HUDEP-2 (cell line): ENCODE data around the gene SHROOM1.

ENCODE experiments used
- DNase-seq, 76 experiments: peaks; one replicate each; lab custom pipeline; 2025; ENCODE audit not compliant: unreplicated experiment in 76 of 76; lab: John Stamatoyannopoulos, UW

SHROOM1 gene

GRCh38 chr5:132826424-132827082 lies 3.9 kb downstream of the SHROOM1 start:
- DNase-seq = no peak

GRCh38 chr5:132825834-132826391 lies 4.5 kb downstream of the SHROOM1 start:
- DNase-seq = no peak

DNA sequence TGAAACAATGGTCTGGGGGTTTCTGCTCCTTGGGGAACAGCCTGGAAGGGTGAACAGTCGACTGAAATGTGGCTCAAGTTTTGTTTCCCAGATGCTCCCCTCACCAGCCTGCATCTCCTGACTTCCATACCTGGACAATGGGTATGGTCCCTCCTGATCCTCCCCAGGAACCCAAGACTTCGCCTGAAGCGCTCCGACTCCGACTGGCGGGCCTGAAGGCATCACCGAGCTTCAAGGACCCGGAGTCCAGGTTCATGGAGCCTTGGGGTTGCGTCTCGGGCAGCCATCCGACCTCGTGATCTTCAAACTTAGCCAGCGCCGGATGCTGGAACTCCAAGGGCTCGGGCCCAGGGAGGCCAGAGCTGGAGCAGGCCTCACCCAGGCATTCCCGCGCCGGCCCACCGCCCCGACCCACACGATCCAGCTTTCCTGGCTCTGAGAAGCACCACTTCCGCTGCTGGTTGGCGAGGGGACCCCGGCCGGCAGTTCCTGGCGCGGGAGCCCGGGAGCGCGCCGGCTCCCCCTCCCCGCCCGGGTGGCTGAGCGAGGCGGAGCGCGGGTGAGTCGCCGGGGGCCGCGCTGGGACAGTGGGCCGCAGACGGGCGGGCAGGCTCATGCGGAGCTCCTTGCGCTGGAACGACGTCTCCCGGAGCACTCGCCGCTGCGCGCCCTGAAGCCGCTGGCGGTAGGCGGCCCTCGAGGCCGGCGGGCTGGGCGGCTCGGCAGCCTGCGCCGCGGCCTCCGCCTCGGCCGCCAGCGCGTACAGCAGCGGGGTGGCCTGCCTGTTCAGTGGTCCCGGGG lies 5.2 kb downstream of the SHROOM1 start:
- DNase-seq = no peak

GRCh38 chr5:132824426-132824825 lies 6.0 kb downstream of the SHROOM1 start:
- no peak for DNase-seq

GRCh38 chr5:132823481-132824050 lies 6.9 kb downstream of the SHROOM1 start:
- DNase-seq = peak in 1 of 76 experiments; percentile 19

- DNase-seq = peak in 9 of 76 experiments; percentile 6 to 39 (median 28)
These were observed 7.6 kb downstream of the SHROOM1 start for GRCh38 chr5:132822650-132823480.

- DNase-seq = no peak
These were observed 8.7 kb downstream of the SHROOM1 start for GRCh38 chr5:132821791-132822190.

DNA sequence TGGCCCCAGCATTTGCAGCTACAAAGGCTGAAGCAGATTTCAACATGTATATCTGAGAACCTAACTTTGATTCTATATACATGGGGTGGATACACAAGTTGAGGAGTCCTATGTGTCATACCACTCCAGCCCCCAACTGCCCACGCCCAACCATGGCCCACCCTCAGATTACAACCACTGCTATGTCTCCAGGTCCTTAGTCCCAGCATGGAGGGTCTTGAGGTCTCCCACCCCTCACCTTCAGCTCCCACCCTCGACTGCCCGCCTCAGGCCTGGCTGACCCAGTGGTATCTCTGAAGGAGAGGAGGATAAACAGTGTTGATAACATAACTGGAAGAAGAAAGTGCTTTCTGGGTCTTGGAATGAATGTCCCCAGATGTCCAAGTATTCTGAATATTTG lies 9.1 kb downstream of the SHROOM1 start:
- DNase-seq = no peak

DNA sequence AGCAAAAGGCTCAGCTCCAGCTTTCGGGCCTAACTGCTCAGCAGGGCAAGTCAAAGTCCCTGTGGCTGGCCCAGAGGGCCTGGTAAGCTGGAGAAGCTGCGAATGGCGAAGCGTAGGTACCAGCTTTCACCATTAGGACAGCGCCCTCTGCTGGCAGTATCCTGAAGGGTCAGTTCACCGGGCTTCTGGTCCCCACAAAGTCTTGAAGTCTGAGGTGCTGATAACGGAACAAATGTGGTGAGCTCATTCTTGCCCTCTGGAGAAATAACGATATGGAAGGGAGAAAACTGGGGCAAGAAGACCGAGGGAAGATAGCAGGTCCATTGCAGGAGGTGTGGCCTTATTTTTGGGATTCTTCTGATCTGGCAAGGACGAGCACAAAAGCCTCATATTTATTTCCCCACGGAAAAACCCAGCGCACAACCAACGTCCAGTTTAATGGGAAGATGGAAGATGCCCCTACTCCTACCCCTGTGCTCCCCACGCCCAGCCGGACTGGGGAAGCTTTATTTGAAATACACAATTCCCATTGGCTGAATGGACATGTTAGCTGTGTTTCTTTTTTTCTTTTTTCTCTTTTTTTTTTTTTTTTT lies 10.2 kb downstream of the SHROOM1 start:
- peak in 74 of 76 experiments; percentile 28 to 93 (median 84) for DNase-seq

- DNase-seq = no peak
These were observed 11.0 kb downstream of the SHROOM1 start for GRCh38 chr5:132819468-132819867.

DNA sequence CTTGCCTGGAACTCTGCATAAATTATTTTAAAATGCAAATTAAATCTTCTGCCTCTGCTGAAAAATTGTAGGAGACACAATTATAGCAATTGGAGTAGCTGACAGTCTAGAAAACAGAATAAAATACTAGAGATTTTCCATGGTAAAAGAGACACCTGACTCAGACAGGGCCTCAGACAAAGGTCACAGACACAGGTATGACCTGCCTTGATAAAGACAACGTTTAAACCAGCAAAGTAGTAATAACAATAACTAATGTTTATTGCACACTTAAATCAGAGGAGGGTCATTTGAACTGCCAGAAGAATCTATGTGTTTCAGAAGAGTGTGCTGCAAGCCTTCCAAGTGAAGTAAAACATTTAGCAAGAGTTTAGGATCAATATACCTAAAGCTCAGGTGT lies 13.4 kb downstream of the SHROOM1 start:
- DNase-seq = no peak

GRCh38 chr5:132816554-132816953 lies 13.9 kb downstream of the SHROOM1 start:
- no peak for DNase-seq

DNA sequence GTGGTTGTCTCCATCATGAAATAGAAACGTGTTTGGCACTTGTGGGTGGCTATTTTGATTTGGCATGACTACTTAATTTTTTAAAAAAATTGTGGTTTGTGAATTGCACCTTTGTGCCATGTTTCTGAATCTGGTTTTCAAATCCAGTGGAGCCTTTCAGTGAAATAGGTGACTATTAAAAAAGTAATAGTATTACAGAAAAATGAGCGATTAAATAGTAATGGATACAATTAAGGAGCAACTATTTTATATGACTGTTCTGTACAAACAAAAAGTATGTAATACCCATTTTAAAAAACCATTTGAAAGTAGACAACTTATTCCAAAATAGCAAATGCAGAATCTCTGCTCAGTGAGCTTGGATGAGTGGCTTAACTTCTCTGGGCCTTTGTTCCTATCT lies 14.4 kb downstream of the SHROOM1 start:
- DNase-seq = no peak

DNA sequence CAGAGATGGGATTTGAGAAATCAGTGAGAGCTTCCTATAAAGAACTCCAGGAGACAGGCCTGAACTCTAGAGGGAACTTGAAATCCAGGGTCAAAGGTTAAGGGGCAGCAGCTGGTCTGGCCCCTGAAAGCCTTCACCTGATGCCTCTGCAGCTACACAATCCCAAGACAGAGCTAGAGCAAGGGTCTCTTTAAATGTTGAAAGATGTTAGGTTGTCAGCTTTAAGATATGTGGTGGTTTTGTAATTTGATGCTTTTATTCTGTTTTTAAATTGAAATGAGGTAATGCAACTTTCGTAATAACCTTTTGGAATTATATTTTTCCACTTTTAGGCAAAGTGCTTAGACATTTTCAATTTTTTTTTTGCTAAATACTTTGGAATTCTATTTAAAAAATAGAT lies 15.0 kb downstream of the SHROOM1 start:
- no peak for DNase-seq

DNA sequence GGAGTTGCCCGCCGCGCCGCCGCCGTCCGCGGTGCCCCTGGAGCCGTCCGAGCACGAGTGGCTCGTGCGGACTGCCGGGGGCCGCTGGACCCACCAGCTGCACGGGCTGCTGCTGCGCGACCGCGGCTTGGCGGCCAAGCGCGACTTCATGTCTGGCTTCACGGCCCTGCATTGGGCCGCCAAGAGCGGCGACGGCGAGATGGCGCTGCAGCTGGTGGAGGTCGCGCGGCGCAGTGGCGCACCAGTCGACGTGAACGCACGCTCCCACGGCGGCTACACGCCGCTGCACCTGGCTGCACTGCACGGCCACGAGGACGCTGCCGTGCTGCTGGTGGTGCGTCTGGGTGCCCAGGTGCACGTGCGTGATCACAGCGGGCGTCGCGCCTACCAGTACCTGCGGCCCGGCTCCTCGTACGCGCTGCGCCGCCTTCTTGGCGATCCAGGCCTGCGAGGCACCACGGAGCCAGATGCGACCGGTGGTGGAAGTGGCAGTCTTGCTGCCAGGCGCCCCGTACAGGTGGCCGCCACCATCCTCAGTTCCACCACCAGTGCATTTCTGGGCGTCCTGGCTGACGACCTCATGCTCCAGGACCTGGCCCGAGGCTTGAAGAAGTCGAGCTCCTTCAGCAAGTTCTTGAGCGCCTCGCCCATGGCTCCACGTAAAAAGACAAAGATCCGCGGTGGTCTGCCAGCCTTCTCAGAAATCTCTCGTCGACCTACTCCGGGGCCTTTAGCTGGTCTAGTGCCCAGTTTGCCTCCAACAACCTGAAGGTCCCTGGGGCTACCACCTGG lies 15.7 kb downstream of the SHROOM1 start:
- no peak for DNase-seq

DNA sequence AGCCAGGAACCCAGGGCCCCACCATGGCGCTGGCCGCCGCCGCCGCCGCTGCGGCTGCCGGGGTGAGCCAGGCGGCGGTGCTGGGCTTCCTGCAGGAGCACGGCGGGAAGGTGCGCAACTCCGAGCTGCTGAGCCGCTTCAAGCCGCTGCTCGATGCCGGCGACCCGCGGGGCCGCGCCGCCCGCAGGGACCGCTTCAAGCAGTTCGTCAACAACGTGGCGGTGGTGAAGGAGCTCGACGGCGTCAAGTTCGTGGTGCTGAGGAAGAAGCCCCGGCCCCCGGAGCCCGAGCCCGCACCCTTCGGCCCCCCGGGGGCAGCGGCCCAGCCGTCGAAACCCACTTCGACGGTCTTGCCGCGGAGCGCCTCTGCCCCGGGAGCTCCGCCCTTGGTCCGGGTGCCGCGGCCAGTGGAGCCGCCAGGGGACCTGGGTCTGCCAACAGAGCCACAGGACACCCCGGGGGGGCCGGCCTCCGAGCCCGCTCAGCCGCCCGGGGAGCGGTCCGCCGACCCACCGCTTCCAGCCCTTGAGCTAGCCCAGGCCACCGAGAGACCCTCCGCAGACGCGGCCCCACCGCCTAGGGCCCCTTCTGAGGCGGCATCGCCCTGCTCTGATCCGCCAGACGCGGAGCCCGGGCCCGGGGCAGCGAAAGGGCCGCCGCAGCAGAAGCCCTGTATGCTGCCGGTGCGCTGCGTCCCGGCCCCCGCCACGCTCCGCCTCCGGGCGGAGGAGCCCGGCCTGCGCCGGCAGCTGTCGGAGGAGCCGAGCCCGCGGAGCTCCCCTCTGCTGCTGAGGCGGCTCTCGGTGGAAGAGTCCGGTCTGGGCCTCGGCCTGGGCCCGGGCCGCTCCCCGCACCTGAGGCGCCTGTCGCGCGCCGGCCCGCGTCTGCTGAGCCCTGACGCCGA lies 16.6 kb downstream of the SHROOM1 start:
- DNase-seq = peak in 4 of 76 experiments; percentile 3 to 13 (median 7)

DNA sequence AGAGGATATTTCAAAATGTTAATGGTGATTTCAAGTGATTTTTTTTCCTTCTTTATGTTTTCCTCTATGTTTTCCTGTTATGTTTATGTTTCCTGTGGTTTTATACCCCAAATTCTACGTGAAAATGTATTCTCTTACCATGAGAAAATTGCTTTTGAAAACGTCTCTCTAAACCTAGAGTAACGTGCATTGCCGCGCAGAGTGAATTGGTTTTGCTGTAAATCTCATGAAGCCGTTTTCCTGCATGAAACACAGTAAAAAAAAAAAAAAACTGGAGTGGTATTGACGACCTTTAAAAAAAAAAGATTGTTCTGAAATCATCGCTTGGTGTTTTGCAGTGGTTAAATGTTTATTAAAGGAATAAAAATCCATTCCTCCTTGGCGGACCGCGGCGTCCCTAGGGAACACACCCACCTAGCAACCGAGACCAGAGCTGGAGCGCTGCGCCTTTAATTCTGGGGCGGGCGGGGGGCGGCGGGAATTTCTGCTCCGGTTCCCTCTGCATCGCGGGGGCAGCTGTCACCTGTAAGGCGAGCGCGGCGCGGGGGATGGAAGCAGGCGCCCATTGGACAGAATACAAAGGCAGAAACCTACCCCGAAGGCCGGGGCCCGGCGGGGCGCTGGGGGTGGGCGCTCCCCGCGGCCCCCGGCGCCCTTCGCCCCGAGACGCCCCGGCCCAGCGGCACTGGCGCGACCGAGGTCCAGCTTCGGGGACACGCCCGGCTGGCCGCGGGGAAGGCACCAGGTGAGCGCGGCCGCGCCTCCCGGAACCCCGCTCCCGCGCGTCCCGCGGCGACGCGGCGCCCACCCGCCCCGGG lies 17.5 kb downstream of the SHROOM1 start, which contains the start of gene SOWAHA:
Gene SOWAHA (plus strand): TSS at position 522 of the 818 bp plus-strand sequence. CDS start 320 bp downstream, outside the sequence.
- no peak for DNase-seq
